Measurements from ENCODE around the gene XXYLT1. TPM values are rescaled to one million over a fixed set of nuclear protein-coding genes. Genes with fewer than 3 reads are reported as not detected.
A peak's percentile ranks its signal among the peaks of the same experiment; 100 is the strongest.

Gene XXYLT1
- total RNA-seq, 1 donor from 2014 or later, result 7.6 TPM

GRCh38 chr3:195271410-195272243, 668 bp upstream of the XXYLT1 start:
- CTCF ChIA-PET, result interaction anchor here (0.6 to 3.4 kb wide), 41 partner anchors 9 to 600 kb away, joined by 3 to 70 read pairs (median 4); partner anchors contain the start of genes LSG1 and PPP1R2
- Mint-ChIP-seq H3K27ac (peak overlapping the region; percentile 82), H3K4me3 (peak overlapping the region; percentile 87), H3K27me3 (no peaks in the 10 kb centered on the region), H3K36me3 (ENCODE audit: low read depth) (peaks cover 2% of the 10 kb centered on the region), H3K4me1 (peaks cover 20% of the 10 kb centered on the region), H3K9me3 (no peaks in the 10 kb centered on the region)
- TF ChIP-seq CTCF (IDR thresholded peaks at IDR 0.05), result peak; percentile 77
- intact Hi-C loops (cut with micrococcal nuclease), result loop anchor here (1.0 to 5.0 kb wide), 8 partner anchors 171 to 784 kb away; partner anchors contain the start of genes ATP13A3 and LSG1
- POLR2A ChIA-PET, result interaction anchor here (0.8 to 3.7 kb wide), 14 partner anchors 10 to 600 kb away, joined by 3 to 29 read pairs (median 6); partner anchors contain the start of genes ACAP2, FAM43A, LSG1 and PPP1R2
- DNase-seq, result peak; percentile 84
- peak; percentile 72 for ATAC-seq (ENCODE audit: low read depth)

GRCh38 chr3:195270079-195270816, 711 bp downstream of the XXYLT1 start:
- no peak for DNase-seq
- ChIA-PET CTCF (interaction anchor here (1.0 to 3.4 kb wide), 22 partner anchors 8 to 599 kb away, joined by 3 to 70 read pairs (median 4); partner anchors contain the start of genes LSG1 and PPP1R2), POLR2A (interaction anchor here (0.5 to 3.7 kb wide), 16 partner anchors 9 to 1260 kb away, joined by 3 to 29 read pairs (median 6); partner anchors contain the start of genes ACAP2, FAM43A, LSG1 and PPP1R2)
- no peak for ATAC-seq (ENCODE audit: low read depth)
- TF ChIP-seq CTCF (IDR thresholded peaks at IDR 0.05), result no peak
- peak overlapping the region; percentile 84 for H3K4me3 Mint-ChIP-seq
- no peaks in the 10 kb centered on the region for H3K36me3 Mint-ChIP-seq (ENCODE audit: low read depth)
- H3K27me3 Mint-ChIP-seq, result no peaks in the 10 kb centered on the region
- intact Hi-C loops (cut with micrococcal nuclease), result loop anchor here (2.0 to 5.0 kb wide), 2 partner anchors 501 to 783 kb away; partner anchors contain the start of gene ATP13A3
- peaks cover 20% of the 10 kb centered on the region for H3K4me1 Mint-ChIP-seq
- no peaks in the 10 kb centered on the region for H3K9me3 Mint-ChIP-seq
- peak overlapping the region; percentile 35 for H3K27ac Mint-ChIP-seq

- H3K4me3 Mint-ChIP-seq, result peak overlapping the region; percentile 84
Observed at GRCh38 chr3:195269375-195270078, 1.4 kb downstream of the XXYLT1 start.

More at GRCh38 chr3:195269375-195270078, 1.4 kb downstream of the XXYLT1 start:
- intact Hi-C loops (cut with micrococcal nuclease), result loop anchor here (2.0 to 5.0 kb wide), 2 partner anchors 501 to 782 kb away; partner anchors contain the start of gene ATP13A3
- ATAC-seq (ENCODE audit: low read depth), result no peak
- no peaks in the 10 kb centered on the region for H3K27me3 Mint-ChIP-seq
- H3K27ac Mint-ChIP-seq, result no peak overlapping the region
- no peak for TF ChIP-seq CTCF (IDR thresholded peaks at IDR 0.05)
- H3K4me1 Mint-ChIP-seq, result peaks cover 20% of the 10 kb centered on the region
- H3K9me3 Mint-ChIP-seq, result no peaks in the 10 kb centered on the region
- ChIA-PET POLR2A (interaction anchor here (0.6 to 3.7 kb wide), 10 partner anchors 9 to 677 kb away, joined by 3 to 29 read pairs (median 6); partner anchors contain the start of genes ACAP2, LSG1 and PPP1R2), CTCF (interaction anchor here (0.6 to 3.4 kb wide), 11 partner anchors 25 to 598 kb away, joined by 3 to 70 read pairs (median 4); partner anchors contain the start of gene LSG1)
- no peaks in the 10 kb centered on the region for H3K36me3 Mint-ChIP-seq (ENCODE audit: low read depth)
- no peak for DNase-seq

Data from activated B cell treated with CpG ODN at 0.5 μM for 24 hours (primary cell).